Panc1 (cell line): ENCODE measurements around the gene RAD50. TPM values are rescaled to one million over a fixed set of nuclear protein-coding genes. Genes with fewer than 3 reads are reported as not detected.
"Not testable (repeated sequence)": the region's sequence is repeated elsewhere in the genome, so short reads cannot be mapped to it uniquely, and the experiment has no call there.

Experiments
- ATAC-seq: fragments of 200-7000 bp; cut with Tn5 transposase; 2 replicates; pipeline ENCODE4 v1.9.1; 2020; ENCODE audit warnings: mild to moderate bottlenecking, moderate library complexity
- BruUV-seq: library from RNA; stranded (reverse); fragments of 400-500 nt; replicated peaks from 2 replicates; lab custom pipeline; 2021; lab: Mats Ljungman, UMichigan
- CTCF ChIA-PET: fragments of 300-600 bp; sonication (Branson Sonifier 250); formaldehyde crosslinking; loops from one replicate; lab custom pipeline; 2022; ENCODE audit warnings: antibody characterized with exemption; lab: Charles Lee
- POLR2A ChIA-PET: fragments of 300-600 bp; sonication (Branson Sonifier 250); formaldehyde crosslinking; loops from one replicate; lab custom pipeline; 2022; ENCODE audit warnings: antibody characterized with exemption; lab: Charles Lee
- DNase-seq: peaks from one replicate; pipeline ENCODE4 v3.0.0-alpha.2; 2010; ENCODE audit warnings: low read depth, low spot score
- H3K27ac ChIP-seq: 2 replicates; pipeline ENCODE4 v1.5.1; 2011; ENCODE audit warnings: mild to moderate bottlenecking, low read length, inconsistent platforms
- H3K27me3 ChIP-seq: fragments of 200-500 bp; sonication (Bioruptor generic); 2 replicates; pipeline ENCODE4 v1.6.0; 2014; ENCODE audit warnings: low read length, inconsistent platforms; ENCODE audit not compliant: control insufficient read depth, insufficient read depth
- H3K36me3 ChIP-seq: fragments of 200-500 bp; sonication (Bioruptor generic); 2 replicates; pipeline ENCODE4 v1.5.1; 2014; ENCODE audit warnings: inconsistent platforms, mild to moderate bottlenecking, low read length, moderate library complexity; ENCODE audit not compliant: control insufficient read depth, insufficient read depth
- H3K4me1 ChIP-seq: 2 replicates; pipeline ENCODE4 v1.5.1; 2011; ENCODE audit warnings: inconsistent platforms, mild to moderate bottlenecking, low read length, moderate library complexity; ENCODE audit not compliant: control insufficient read depth, insufficient read depth
- H3K4me3 ChIP-seq, 2 experiments: 2 replicates each; pipeline ENCODE4 v1.5.1; 2011 to 2012; ENCODE audit warnings: low read depth in 2 of 2, low read length in 2 of 2, mild to moderate bottlenecking in 2 of 2, inconsistent platforms in 1 of 2, moderate library complexity in 1 of 2
- H3K9me3 ChIP-seq: fragments of 200-500 bp; sonication (Bioruptor generic); 2 replicates; pipeline ENCODE4 v1.5.1; 2014; ENCODE audit warnings: low read depth, mild to moderate bottlenecking, inconsistent platforms, low read length, moderate library complexity; ENCODE audit not compliant: control insufficient read depth, insufficient read depth
- POLR2AphosphoS5 ChIP-seq: IDR thresholded peaks from 2 replicates; pipeline ENCODE4 v1.6.1; 2012; ENCODE audit warnings: mild to moderate bottlenecking, low read depth, low read length, moderate library complexity
- SIN3A ChIP-seq: IDR thresholded peaks from 2 replicates; pipeline ENCODE4 v1.6.1; 2012; ENCODE audit warnings: low read depth, mild to moderate bottlenecking, low read length, moderate library complexity, borderline replicate concordance; ENCODE audit not compliant: insufficient read depth
- TCF7L2 ChIP-seq: IDR thresholded peaks from 2 replicates; pipeline ENCODE4 v1.6.1; 2011; ENCODE audit warnings: mild to moderate bottlenecking, low read depth, low read length, inconsistent platforms
- in situ Hi-C: cut with HindIII; loops from 2 replicates; pipeline ENCODE4 v1.10.0; 2016; ENCODE audit warnings: low sequenced_read_pairs, low pct_unique_long_range_greater_than_20kb
- intact Hi-C: fragments of 100-400 bp; cut with micrococcal nuclease; formaldehyde crosslinking; loops from one replicate; pipeline ENCODE4 v1.10.0; 2022; ENCODE audit not compliant: unreplicated experiment
- total RNA-seq: library from RNA; stranded (reverse); gene quantifications from one replicate; pipeline ENCODE4 v1.2.1, GENCODE V29; 2021; ENCODE audit not compliant: unreplicated experiment
- TF ChIP-seq, protein P1 (sequence below), 2 experiments: IDR thresholded peaks; 2 replicates each; pipeline ENCODE4 v1.6.1; 2011 to 2012; ENCODE audit warnings: low read depth in 2 of 2, control low read depth in 1 of 2, low read length in 1 of 2, mild to moderate bottlenecking in 1 of 2, moderate library complexity in 1 of 2; ENCODE audit not compliant: insufficient read depth in 1 of 2
- TF ChIP-seq, protein P2 (sequence below): fragments of 450-650 bp; IDR thresholded peaks from 2 replicates; pipeline ENCODE4 v1.5.1; 2017; ENCODE audit warnings: mild to moderate bottlenecking

RAD50 gene
- total RNA-seq, 1 experiment from 2014 or later = 77.6 TPM

DNA sequence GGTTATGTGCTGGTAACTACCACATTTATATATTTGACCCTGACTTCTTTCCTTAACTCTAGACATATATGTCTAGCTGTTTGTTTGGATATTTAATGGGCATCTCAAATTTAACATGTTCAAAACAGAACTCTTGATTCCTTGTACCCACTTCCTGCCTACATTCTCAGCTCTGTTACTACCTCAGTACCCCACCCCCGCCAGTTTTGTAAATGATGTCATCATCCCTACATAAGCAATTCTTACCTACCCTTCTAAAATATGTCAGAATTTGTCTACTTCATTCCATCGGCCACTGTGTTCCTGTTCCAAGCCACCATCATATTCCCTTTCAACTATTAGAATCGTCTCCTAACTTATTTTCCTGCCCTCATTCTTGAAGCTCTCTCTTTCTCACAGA lies 4.8 kb downstream of the RAD50 start:
- DNase-seq = no peak
- ChIA-PET POLR2A (no interaction called here), CTCF (no interaction called here)
- intact Hi-C loops (no loop called here), in situ Hi-C loops (no loop called here)
- Histone ChIP-seq H3K36me3 (peaks cover 23% of the 10 kb centered on the region), H3K27ac (no peak overlapping the region), H3K9me3 (no peaks in the 10 kb centered on the region), H3K27me3 (no peaks in the 10 kb centered on the region), H3K4me3 (no peak overlapping the region), H3K4me1 (peaks cover 9% of the 10 kb centered on the region; the same call in 1 of the 2 replicates)
- ATAC-seq = no peak
- TF ChIP-seq, protein P1, sequence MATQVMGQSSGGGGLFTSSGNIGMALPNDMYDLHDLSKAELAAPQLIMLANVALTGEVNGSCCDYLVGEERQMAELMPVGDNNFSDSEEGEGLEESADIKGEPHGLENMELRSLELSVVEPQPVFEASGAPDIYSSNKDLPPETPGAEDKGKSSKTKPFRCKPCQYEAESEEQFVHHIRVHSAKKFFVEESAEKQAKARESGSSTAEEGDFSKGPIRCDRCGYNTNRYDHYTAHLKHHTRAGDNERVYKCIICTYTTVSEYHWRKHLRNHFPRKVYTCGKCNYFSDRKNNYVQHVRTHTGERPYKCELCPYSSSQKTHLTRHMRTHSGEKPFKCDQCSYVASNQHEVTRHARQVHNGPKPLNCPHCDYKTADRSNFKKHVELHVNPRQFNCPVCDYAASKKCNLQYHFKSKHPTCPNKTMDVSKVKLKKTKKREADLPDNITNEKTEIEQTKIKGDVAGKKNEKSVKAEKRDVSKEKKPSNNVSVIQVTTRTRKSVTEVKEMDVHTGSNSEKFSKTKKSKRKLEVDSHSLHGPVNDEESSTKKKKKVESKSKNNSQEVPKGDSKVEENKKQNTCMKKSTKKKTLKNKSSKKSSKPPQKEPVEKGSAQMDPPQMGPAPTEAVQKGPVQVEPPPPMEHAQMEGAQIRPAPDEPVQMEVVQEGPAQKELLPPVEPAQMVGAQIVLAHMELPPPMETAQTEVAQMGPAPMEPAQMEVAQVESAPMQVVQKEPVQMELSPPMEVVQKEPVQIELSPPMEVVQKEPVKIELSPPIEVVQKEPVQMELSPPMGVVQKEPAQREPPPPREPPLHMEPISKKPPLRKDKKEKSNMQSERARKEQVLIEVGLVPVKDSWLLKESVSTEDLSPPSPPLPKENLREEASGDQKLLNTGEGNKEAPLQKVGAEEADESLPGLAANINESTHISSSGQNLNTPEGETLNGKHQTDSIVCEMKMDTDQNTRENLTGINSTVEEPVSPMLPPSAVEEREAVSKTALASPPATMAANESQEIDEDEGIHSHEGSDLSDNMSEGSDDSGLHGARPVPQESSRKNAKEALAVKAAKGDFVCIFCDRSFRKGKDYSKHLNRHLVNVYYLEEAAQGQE (IDR thresholded peaks at IDR 0.05; ENCODE audit: insufficient read depth in 1 of 2, low read depth in 2 of 2, low read length in 1 of 2) = no peak
- no peak for TF ChIP-seq POLR2AphosphoS5
- no TSS peak for BruUV-seq

- H3K9me3 ChIP-seq, CTCF ChIA-PET, intact Hi-C loops, in situ Hi-C loops, ATAC-seq, H3K27me3 ChIP-seq, H3K4me1 ChIP-seq, DNase-seq, BruUV-seq, H3K27ac ChIP-seq, H3K4me3 ChIP-seq, POLR2A ChIA-PET: not testable (repeated sequence)
- peaks cover 23% of the 10 kb centered on the region for H3K36me3 ChIP-seq
Measured at GRCh38 chr5:132564555-132564954, 7.8 kb downstream of the RAD50 start.

GRCh38 chr5:132566657-132567056 lies 9.9 kb downstream of the RAD50 start:
- no TSS peak for BruUV-seq
- CTCF ChIA-PET = interaction anchor here (0.6 kb wide), 1 partner anchor 392 kb away, joined by 6 read pairs; no protein-coding TSS in a partner anchor
- no peak overlapping the region for H3K27ac ChIP-seq
- ATAC-seq (no peak), DNase-seq (no peak)
- no peak overlapping the region for H3K4me3 ChIP-seq
- TF ChIP-seq POLR2AphosphoS5 (no peak), SIN3A (no peak), TCF7L2 (no peak)
- TF ChIP-seq, protein P1 (IDR thresholded peaks at IDR 0.05; ENCODE audit: insufficient read depth in 1 of 2, low read depth in 2 of 2, low read length in 1 of 2) = no peak
- TF ChIP-seq, protein P2, sequence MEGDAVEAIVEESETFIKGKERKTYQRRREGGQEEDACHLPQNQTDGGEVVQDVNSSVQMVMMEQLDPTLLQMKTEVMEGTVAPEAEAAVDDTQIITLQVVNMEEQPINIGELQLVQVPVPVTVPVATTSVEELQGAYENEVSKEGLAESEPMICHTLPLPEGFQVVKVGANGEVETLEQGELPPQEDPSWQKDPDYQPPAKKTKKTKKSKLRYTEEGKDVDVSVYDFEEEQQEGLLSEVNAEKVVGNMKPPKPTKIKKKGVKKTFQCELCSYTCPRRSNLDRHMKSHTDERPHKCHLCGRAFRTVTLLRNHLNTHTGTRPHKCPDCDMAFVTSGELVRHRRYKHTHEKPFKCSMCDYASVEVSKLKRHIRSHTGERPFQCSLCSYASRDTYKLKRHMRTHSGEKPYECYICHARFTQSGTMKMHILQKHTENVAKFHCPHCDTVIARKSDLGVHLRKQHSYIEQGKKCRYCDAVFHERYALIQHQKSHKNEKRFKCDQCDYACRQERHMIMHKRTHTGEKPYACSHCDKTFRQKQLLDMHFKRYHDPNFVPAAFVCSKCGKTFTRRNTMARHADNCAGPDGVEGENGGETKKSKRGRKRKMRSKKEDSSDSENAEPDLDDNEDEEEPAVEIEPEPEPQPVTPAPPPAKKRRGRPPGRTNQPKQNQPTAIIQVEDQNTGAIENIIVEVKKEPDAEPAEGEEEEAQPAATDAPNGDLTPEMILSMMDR = no peak
- intact Hi-C loops = no loop called here
- no peaks in the 10 kb centered on the region for H3K4me1 ChIP-seq
- in situ Hi-C loops = no loop called here
- peaks cover 20% of the 10 kb centered on the region for H3K36me3 ChIP-seq
- H3K27me3 ChIP-seq = no peaks in the 10 kb centered on the region
- POLR2A ChIA-PET = no interaction called here
- no peaks in the 10 kb centered on the region for H3K9me3 ChIP-seq
